Peyer's patch (tissue), 4 donors: ENCODE results near the gene TMCC1. TPM values are rescaled to one million over a fixed set of nuclear protein-coding genes. Genes with fewer than 3 reads are reported as not detected.
A peak's percentile ranks its signal among the peaks of the same experiment; 100 is the strongest.

Experiments used
- DNase-seq, 3 donors: peaks; one replicate each; pipeline ENCODE4 v3.0.0-alpha.2; 2017 to 2019
- H3K27ac ChIP-seq, 4 donors: fragments of 200-600 bp; sonication (generic); one replicate each; pipeline ENCODE4 v1.5.1; 2016 to 2019
- H3K27me3 ChIP-seq, 2 donors: fragments of 200-600 bp; sonication (generic); one replicate each; pipeline ENCODE4 v1.5.1; 2019
- H3K36me3 ChIP-seq, 3 donors: fragments of 200-600 bp; sonication (generic); one replicate each; pipeline ENCODE4 v1.5.1; 2016 to 2019
- H3K4me1 ChIP-seq, 4 donors: fragments of 200-600 bp; sonication (generic); one replicate each; pipeline ENCODE4 v1.5.1; 2016 to 2019
- H3K4me3 ChIP-seq, 4 donors: fragments of 200-600 bp; sonication (generic); 1 replicate in 3 of 4; 2 replicates in 1 of 4; pipeline ENCODE4 v1.5.1; 2016 to 2019; ENCODE audit warnings: mild to moderate bottlenecking in 1 of 4
- H3K9me3 ChIP-seq, 4 donors: fragments of 200-600 bp; sonication (generic); one replicate each; pipeline ENCODE4 v1.5.1; 2016 to 2019; ENCODE audit warnings: mild to moderate bottlenecking in 1 of 4
- POLR2A ChIP-seq, 2 donors: fragments of 450-650 bp; IDR thresholded peaks; one replicate each; pipeline ENCODE4 v1.5.1; 2017; ENCODE audit warnings: antibody characterized with exemption in 2 of 2, mild to moderate bottlenecking in 2 of 2, moderate library complexity in 2 of 2
- total RNA-seq, 4 donors: library from RNA; depleted of rRNA; stranded (reverse); fragments of >200 nt; gene quantifications; one replicate each; pipeline ENCODE4 v1.1.0, GENCODE V29; 2016
- TF ChIP-seq, protein P1 (sequence below), 6 experiments: fragments of 450-650 bp in 4 of 6; fragments of 200-600 bp in 2 of 6; sonication (generic) in 1 of 6; IDR thresholded peaks; one replicate each; pipeline ENCODE4 v1.5.1; 2017 to 2019; ENCODE audit warnings: antibody characterized with exemption in 6 of 6, mild to moderate bottlenecking in 3 of 6, moderate library complexity in 1 of 6

The TMCC1 gene
- total RNA-seq, 4 donors from 2014 or later = 12.9 to 33.1 (median 23.7) TPM

DNA sequence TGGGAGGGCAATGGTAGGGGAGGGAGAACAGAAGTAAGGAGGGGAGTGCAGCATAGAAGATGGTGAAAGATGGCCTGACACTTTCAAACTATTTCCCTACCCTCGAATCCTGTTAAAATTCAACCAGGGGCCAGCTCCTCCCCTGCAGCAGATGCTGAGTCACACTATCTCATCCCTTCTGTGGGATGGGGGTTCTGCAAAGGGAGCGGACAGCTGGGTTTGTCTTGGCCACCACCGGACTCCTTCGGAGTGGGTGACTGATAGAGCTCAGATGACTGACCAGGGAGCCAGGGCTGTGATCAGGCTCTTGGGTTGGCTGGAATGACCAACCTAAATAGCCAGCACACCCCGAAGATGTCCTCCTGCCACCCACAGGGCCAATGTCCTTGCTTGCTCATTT is 33.6 kb upstream of the TMCC1 start:
- H3K4me3 ChIP-seq = no peak overlapping the region
- TF ChIP-seq, protein P1, sequence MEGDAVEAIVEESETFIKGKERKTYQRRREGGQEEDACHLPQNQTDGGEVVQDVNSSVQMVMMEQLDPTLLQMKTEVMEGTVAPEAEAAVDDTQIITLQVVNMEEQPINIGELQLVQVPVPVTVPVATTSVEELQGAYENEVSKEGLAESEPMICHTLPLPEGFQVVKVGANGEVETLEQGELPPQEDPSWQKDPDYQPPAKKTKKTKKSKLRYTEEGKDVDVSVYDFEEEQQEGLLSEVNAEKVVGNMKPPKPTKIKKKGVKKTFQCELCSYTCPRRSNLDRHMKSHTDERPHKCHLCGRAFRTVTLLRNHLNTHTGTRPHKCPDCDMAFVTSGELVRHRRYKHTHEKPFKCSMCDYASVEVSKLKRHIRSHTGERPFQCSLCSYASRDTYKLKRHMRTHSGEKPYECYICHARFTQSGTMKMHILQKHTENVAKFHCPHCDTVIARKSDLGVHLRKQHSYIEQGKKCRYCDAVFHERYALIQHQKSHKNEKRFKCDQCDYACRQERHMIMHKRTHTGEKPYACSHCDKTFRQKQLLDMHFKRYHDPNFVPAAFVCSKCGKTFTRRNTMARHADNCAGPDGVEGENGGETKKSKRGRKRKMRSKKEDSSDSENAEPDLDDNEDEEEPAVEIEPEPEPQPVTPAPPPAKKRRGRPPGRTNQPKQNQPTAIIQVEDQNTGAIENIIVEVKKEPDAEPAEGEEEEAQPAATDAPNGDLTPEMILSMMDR (IDR thresholded peaks at IDR 0.05) = no peak
- no peak for TF ChIP-seq POLR2A (IDR thresholded peaks at IDR 0.05)
- no peak overlapping the region for H3K27ac ChIP-seq

DNA sequence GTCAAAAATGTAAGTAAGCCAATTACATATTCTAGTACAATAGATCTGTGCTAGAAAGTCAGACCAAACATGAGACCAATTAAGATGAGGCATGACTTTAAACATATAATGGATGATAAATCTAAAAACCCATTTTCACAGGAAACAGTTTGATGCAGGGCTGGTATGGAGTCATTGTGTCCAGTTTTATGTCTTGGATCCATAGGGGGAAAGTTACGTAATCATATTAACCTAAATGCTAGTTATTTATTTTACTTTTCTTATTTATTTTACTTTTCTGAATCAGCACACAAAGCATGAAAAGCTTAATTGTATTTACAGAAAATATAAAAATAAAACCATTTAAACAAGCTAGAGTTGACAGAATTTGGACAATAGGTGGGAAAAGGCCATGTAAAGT is 26.3 kb upstream of the TMCC1 start:
- Histone ChIP-seq H3K4me3 (no peak overlapping the region), H3K27ac (no peak overlapping the region), H3K36me3 (no peaks in the 10 kb centered on the region), H3K9me3 (peaks cover 0 to 29% (median 14%) of the 10 kb centered on the region in 4 donors), H3K27me3 (no peaks in the 10 kb centered on the region), H3K4me1 (no peaks in the 10 kb centered on the region)
- TF ChIP-seq, protein P1 (IDR thresholded peaks at IDR 0.05) = no peak
- TF ChIP-seq POLR2A (IDR thresholded peaks at IDR 0.05) = no peak
- DNase-seq = no peak

More for the DNA sequence above, 33.6 kb upstream of the TMCC1 start:
- Histone ChIP-seq H3K27me3 (no peaks in the 10 kb centered on the region), H3K4me1 (no peaks in the 10 kb centered on the region), H3K9me3 (peaks cover 0 to 5% (median 0%) of the 10 kb centered on the region in 4 donors), H3K36me3 (no peaks in the 10 kb centered on the region)
- DNase-seq = peak in 1 of 3 donors; percentile 24

DNA sequence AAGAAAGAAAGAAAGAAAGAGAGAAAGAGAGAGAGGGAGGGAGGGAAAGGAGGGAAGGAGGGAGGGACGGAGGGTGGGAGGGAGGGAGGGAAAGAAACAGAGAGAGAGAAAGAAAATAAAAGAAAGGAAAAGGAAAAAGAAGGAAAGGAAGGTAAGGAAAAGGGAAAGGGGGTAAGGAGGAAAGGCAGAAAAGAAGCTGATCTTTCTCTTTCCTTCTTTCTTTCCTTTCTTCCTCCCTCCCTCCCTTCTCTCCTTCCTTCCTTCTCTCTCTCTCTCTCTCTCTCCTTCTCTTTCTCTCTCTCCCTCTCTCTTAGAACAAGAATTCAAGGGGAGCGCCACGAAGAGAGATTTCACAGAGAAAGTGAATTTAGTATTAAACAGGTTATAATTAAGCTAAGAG is 25.8 kb upstream of the TMCC1 start:
- TF ChIP-seq, protein P1 (IDR thresholded peaks at IDR 0.05) = no peak
- TF ChIP-seq POLR2A (IDR thresholded peaks at IDR 0.05) = no peak
- Histone ChIP-seq H3K4me3 (no peak overlapping the region), H3K36me3 (no peaks in the 10 kb centered on the region), H3K4me1 (no peaks in the 10 kb centered on the region), H3K27me3 (no peaks in the 10 kb centered on the region), H3K9me3 (peaks cover 0 to 29% (median 14%) of the 10 kb centered on the region in 4 donors), H3K27ac (no peak overlapping the region)
- no peak for DNase-seq

DNA sequence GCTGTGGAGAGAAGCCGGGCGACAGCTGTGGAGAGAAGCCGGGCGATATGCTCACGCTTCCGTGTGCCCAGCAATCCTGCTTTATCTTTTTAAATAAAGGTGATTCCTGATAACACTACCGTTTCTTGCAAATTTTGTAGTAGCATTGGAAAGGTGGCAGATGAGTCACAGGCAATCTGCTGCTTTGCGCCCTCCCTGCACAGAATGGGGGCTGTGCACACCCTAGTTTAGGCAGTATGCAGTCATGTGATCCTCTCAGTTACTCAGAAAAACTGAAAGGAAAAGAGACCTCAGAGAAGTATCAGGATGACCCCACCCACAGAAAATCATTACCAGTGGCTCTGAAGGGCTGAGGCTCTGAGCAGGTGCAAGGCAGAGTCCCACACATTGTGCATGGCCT is 24.9 kb upstream of the TMCC1 start:
- peak in 1 of 3 donors; percentile 13 for DNase-seq
- no peak overlapping the region for H3K27ac ChIP-seq
- peaks cover 0 to 29% (median 14%) of the 10 kb centered on the region in 4 donors for H3K9me3 ChIP-seq
- H3K4me3 ChIP-seq = no peak overlapping the region
- H3K4me1 ChIP-seq = no peaks in the 10 kb centered on the region
- no peaks in the 10 kb centered on the region for H3K36me3 ChIP-seq
- no peak for TF ChIP-seq POLR2A (IDR thresholded peaks at IDR 0.05)
- TF ChIP-seq, protein P1 (IDR thresholded peaks at IDR 0.05) = no peak
- no peaks in the 10 kb centered on the region for H3K27me3 ChIP-seq

DNA sequence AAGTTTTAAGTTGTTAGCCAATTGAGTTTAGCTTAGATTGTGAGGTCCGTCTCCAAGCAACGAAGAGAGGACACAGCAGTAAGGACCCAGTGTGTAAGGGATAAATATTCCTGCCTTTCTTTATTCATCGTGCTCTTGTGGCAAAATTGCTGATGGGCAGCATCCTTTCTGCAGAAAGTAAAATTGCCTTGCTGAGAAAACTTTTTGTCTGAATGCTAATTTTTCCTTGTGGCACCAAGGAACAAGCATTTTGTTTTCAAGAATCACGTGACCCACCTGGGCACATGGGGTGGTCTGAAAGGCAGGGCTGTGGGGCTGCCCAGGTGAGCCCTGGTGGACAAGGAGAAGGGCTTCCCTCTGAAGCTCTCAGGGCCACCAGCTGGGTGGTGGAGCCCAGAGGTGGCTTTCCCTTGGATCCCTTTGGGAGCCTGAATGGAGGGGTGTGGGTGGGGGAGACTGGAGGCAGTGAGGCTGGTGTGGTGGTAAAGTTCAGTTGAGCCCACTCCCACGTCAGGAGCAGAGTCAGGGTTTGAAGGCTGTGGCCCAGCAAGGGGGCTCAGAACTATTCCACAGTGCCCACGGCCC is 24.0 kb upstream of the TMCC1 start:
- Histone ChIP-seq H3K36me3 (no peaks in the 10 kb centered on the region), H3K9me3 (peaks cover 0 to 29% (median 14%) of the 10 kb centered on the region in 4 donors), H3K4me1 (no peaks in the 10 kb centered on the region), H3K27me3 (no peaks in the 10 kb centered on the region), H3K4me3 (no peak overlapping the region), H3K27ac (no peak overlapping the region)
- no peak for TF ChIP-seq POLR2A (IDR thresholded peaks at IDR 0.05)
- TF ChIP-seq, protein P1 (IDR thresholded peaks at IDR 0.05) = no peak
- no peak for DNase-seq
